Peyer's patch (tissue), 4 donors: ENCODE data around the gene BGN.

ENCODE experiments used
- POLR2A ChIP-seq, 2 donors: fragments of 450-650 bp; IDR thresholded peaks; one replicate each; pipeline ENCODE4 v1.5.1; 2017; ENCODE audit warnings: antibody characterized with exemption in 2 of 2, mild to moderate bottlenecking in 2 of 2, moderate library complexity in 2 of 2
- TF ChIP-seq, protein P1 (sequence below), 6 experiments: fragments of 450-650 bp in 4 of 6; fragments of 200-600 bp in 2 of 6; sonication (generic) in 1 of 6; IDR thresholded peaks; one replicate each; pipeline ENCODE4 v1.5.1; 2017 to 2019; ENCODE audit warnings: antibody characterized with exemption in 6 of 6, mild to moderate bottlenecking in 3 of 6, moderate library complexity in 1 of 6

DNA sequence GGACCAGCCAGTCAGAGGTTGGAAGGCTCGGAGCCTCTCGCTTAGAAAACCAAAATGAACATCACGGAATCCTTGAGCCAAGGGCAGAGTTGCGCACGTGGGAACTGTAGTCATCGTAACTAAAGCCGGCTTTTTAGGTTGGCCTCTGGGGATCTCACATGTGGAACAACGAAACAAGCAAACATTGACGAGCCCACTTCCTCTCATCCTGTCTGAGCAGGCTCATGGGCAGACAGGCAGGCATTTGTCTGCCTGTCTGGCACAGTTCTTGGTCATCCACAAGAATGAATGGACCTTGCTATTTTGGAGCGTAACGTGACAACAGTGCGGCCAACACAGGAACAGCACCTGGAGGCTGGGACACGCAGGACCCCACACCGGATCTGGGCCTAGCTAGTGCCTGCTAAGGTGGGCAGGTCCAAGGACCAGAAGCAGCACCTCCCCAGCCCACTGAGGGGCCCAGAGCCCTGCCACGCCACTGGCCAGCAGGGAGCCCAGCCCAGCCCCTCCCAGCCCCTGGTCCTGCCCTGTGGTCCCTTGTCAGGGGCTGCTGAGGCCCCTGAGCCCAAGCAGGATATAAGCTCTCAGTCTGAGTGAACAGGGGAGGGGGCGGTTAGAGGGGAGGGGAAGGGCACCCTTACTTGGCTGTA, 39.8 kb upstream of the BGN start:
- TF ChIP-seq, protein P1, sequence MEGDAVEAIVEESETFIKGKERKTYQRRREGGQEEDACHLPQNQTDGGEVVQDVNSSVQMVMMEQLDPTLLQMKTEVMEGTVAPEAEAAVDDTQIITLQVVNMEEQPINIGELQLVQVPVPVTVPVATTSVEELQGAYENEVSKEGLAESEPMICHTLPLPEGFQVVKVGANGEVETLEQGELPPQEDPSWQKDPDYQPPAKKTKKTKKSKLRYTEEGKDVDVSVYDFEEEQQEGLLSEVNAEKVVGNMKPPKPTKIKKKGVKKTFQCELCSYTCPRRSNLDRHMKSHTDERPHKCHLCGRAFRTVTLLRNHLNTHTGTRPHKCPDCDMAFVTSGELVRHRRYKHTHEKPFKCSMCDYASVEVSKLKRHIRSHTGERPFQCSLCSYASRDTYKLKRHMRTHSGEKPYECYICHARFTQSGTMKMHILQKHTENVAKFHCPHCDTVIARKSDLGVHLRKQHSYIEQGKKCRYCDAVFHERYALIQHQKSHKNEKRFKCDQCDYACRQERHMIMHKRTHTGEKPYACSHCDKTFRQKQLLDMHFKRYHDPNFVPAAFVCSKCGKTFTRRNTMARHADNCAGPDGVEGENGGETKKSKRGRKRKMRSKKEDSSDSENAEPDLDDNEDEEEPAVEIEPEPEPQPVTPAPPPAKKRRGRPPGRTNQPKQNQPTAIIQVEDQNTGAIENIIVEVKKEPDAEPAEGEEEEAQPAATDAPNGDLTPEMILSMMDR (IDR thresholded peaks at IDR 0.05): no peak
- TF ChIP-seq POLR2A (IDR thresholded peaks at IDR 0.05): no peak
